ENCODE results near the gene POLQ. TPM values are rescaled to one million over a fixed set of nuclear protein-coding genes. Genes with fewer than 3 reads are reported as not detected.

Gene POLQ
- total RNA-seq, 1 experiment from 2014 or later: 14.9 TPM

GRCh38 chr3:121529308-121529707, 16.5 kb downstream of the POLQ start:
- ChIA-PET CTCF (no interaction called here), POLR2A (no interaction called here)
- TF ChIP-seq AFF4 (CRISPR knock-in tag; IDR thresholded peaks at IDR 0.05; ENCODE audit: borderline replicate concordance): no peak
- Mint-ChIP-seq H3K4me1 (no peaks in the 10 kb centered on the region), H3K36me3 (peaks cover 50% of the 10 kb centered on the region), H3K9me3 (no peaks in the 10 kb centered on the region), H3K4me3 (no peak overlapping the region), H3K27ac (no peak overlapping the region), H3K27me3 (ENCODE audit: low read depth) (no peaks in the 10 kb centered on the region)
- DNase-seq (ENCODE audit: low spot score) (no peak), ATAC-seq (no peak)

GRCh38 chr3:121520510-121520909, 25.3 kb downstream of the POLQ start:
- ATAC-seq (no peak), DNase-seq (ENCODE audit: low spot score) (no peak)
- no peak overlapping the region for H3K27ac Mint-ChIP-seq
- peaks cover 37% of the 10 kb centered on the region for H3K36me3 Mint-ChIP-seq
- H3K27me3 Mint-ChIP-seq (ENCODE audit: low read depth): no peaks in the 10 kb centered on the region
- POLR2A ChIA-PET: no interaction called here
- no peaks in the 10 kb centered on the region for H3K9me3 Mint-ChIP-seq
- CTCF ChIA-PET: no interaction called here
- H3K4me3 Mint-ChIP-seq: no peak overlapping the region
- TF ChIP-seq ZNF138 (CRISPR knock-in tag; conservative IDR thresholded peaks at IDR 0.05): no peak
- TF ChIP-seq CDX4 (CRISPR knock-in tag; IDR thresholded peaks at IDR 0.05; ENCODE audit: borderline replicate concordance): no peak
- H3K4me1 Mint-ChIP-seq: no peaks in the 10 kb centered on the region

- POLR2A ChIA-PET: no interaction called here
- H3K4me1 Mint-ChIP-seq: 0 out of 2 replicates have a peak, but pooled peaks cover 3% of the 10 kb centered on the region
- no peaks in the 10 kb centered on the region for H3K27me3 Mint-ChIP-seq (ENCODE audit: low read depth)
- H3K36me3 Mint-ChIP-seq: peaks cover 34% of the 10 kb centered on the region
- no peak overlapping the region for H3K27ac Mint-ChIP-seq
- CTCF ChIA-PET: no interaction called here
- H3K9me3 Mint-ChIP-seq: no peaks in the 10 kb centered on the region
- no peak overlapping the region for H3K4me3 Mint-ChIP-seq
- ATAC-seq: no peak
- no peak for DNase-seq (ENCODE audit: low spot score)
- TF ChIP-seq ATF3 (CRISPR knock-in tag; conservative IDR thresholded peaks at IDR 0.05) (no peak), ELF4 (CRISPR knock-in tag; IDR thresholded peaks at IDR 0.05; ENCODE audit: low read depth) (no peak), ZNF512 (CRISPR knock-in tag; IDR thresholded peaks at IDR 0.05; ENCODE audit: borderline replicate concordance) (no peak), ZNF281 (CRISPR knock-in tag; IDR thresholded peaks at IDR 0.05) (no peak), TEAD1 (CRISPR knock-in tag; IDR thresholded peaks at IDR 0.05) (no peak), ARID4B (CRISPR knock-in tag; IDR thresholded peaks at IDR 0.05; ENCODE audit: borderline replicate concordance) (no peak), IRF1 (CRISPR knock-in tag; IDR thresholded peaks at IDR 0.05) (no peak), AR (CRISPR knock-in tag; IDR thresholded peaks at IDR 0.05) (no peak)
Measured at GRCh38 chr3:121517953-121518655, 27.7 kb downstream of the POLQ start.
